ENCODE measurements around the gene REXO1. TPM values are rescaled to one million over a fixed set of nuclear protein-coding genes. Genes with fewer than 3 reads are reported as not detected.
"Not testable (repeated sequence)": the region's sequence is repeated elsewhere in the genome, so short reads cannot be mapped to it uniquely, and the experiment has no call there.

Gene REXO1, protein sequence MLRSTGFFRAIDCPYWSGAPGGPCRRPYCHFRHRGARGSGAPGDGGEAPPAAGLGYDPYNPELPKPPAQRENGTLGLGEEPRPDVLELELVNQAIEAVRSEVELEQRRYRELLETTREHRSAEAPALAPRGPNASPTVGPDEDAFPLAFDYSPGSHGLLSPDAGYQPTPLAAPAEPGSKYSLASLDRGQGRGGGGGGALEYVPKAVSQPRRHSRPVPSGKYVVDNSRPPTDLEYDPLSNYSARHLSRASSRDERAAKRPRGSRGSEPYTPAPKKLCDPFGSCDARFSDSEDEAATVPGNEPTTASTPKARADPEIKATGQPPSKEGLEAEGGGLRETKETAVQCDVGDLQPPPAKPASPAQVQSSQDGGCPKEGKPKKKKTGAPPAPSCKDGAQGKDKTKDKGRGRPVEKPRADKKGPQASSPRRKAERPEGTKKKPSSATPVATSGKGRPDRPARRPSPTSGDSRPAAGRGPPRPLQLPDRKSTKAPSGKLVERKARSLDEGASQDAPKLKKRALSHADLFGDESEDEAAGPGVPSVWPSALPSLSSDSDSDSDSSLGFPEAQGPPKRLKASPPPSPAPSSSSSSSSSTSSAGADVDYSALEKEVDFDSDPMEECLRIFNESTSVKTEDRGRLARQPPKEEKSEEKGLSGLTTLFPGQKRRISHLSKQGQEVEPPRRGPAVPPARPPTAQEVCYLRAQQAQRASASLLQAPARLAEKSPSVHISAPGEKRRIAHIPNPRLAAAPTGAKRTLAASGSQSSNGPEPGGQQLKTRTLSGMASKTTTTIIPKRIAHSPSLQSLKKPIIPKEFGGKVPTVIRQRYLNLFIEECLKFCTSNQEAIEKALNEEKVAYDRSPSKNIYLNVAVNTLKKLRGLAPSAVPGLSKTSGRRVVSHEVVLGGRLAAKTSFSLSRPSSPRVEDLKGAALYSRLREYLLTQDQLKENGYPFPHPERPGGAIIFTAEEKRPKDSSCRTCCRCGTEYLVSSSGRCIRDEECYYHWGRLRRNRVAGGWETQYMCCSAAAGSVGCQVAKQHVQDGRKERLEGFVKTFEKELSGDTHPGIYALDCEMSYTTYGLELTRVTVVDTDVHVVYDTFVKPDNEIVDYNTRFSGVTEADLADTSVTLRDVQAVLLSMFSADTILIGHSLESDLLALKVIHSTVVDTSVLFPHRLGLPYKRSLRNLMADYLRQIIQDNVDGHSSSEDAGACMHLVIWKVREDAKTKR
- total RNA-seq, result 10 to 100 TPM in 4 of 8 experiments, 1 to 10 TPM in 4; 6.3 to 20.9 (median 11.1) TPM

DNA sequence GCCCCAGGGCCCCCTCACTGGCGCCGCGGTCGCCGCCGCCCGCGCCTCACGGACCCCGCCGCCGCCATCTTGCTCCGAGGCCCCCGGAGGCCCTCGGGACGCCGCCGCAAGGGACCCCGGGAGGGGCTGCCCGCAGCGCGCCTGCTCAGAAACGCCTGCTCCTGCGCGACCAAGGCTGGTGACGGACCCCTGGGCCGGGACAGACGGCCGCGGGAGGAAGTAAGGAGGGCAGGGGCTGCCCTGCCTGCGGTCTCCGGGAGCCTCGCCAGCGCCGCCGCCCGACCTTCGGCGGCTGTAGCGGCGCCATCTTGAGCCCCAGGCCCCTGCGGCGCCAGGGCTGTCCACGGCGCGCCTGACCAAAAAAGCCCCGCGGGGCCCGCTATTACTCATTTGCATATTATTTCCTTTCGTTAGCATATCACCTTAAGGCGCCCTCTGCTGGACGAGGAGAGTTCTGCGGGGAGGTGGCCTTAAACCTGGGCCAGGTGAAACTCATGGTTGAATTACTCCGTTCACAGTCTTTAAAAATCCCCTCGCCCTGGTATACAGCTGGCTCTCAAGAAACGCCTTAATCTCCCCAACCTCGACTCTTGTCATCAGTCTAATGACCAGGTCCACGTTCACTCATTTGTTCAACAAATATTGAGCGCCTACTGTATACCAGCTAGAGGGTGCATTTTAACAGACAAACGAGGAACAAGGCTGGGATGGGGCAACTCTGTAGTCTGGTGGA, at the start of gene REXO1:
TSS of gene REXO1 (minus strand) at position 85 of the 733 bp plus-strand sequence. CDS start 125 bp downstream, outside the sequence.
- peak within 1 kb of the TSS; percentile 100 for H3K27ac ChIP-seq
- peak; percentile 16 to 78 (median 68) for ATAC-seq (replicated peaks in 6 of 8)
- in situ Hi-C loops (cut with MboI; ENCODE audit: low pct_unique_long_range_greater_than_20kb in 2 of 9, low sequenced_read_pairs in 9 of 9, unreplicated experiment in 9 of 9), result no loop called here
- 0 to 60% (median 4%) methylated on average over 1 to 19 of the region's 60 CpGs; no CpG with 5 or more reads in 1 of the 10 experiments for WGBS, 10 experiments
- peaks cover 16 to 28% of the 10 kb centered on the region in 2 donors for H3K4me1 ChIP-seq (replicated peaks in 1 of 2)
- peak within 1 kb of the TSS; percentile 69 to 98 (median 93) for H3K4me3 ChIP-seq

DNA sequence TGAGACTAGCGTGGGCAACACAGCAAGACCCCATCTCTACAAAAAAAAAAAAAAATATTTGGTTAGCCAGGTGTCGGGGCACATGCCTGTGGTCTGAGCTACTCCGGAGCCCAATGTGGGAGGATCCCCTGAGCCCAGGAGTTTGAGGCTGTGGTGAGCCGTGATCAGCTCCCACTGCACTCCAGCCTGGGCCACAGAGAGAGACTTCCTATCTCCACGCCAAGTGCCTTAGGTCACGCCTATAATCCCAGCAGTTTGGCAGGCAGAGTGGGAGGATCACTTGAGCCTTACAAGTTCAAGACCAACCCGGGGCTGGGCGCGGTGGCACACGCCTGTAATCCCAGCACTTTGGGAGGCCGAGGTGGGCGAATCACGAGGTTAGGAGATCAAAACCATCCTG, 48.2 kb upstream of the REXO1 start:
- WGBS, 10 experiments, result 60 to 100% (median 99%) methylated on average over 1 to 6 of the region's 13 CpGs; no CpG with 5 or more reads in 4 of the 10 experiments
- no peak for ATAC-seq (replicated peaks in 6 of 8)
- in situ Hi-C loops (cut with MboI; ENCODE audit: low pct_unique_long_range_greater_than_20kb in 2 of 9, low sequenced_read_pairs in 9 of 9, unreplicated experiment in 9 of 9), result no loop called here
- Histone ChIP-seq H3K27ac (no peak overlapping the region), H3K4me1 (replicated peaks in 1 of 2) (no peaks in the 10 kb centered on the region), H3K4me3 (no peak overlapping the region)

DNA sequence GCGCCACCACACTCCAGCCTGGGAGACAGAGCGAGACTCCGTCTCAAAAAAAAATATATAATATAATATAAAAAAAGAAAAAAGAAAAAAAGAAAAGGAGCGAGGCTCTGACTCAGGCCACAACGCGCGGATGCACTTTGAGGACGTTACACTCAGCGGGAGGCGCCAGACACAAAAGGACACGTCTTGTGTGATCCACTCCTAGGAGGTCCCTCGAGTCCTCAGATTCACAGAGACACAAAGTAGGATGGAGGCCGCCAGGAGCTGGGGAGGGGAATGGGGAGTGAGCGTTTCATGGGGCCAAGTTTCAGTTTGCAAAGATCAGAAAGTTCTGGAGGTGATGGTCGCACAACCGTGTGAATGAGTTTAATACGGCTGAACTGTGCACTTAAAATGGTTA, 45.5 kb upstream of the REXO1 start:
- no peak overlapping the region for H3K27ac ChIP-seq
- no peaks in the 10 kb centered on the region for H3K4me1 ChIP-seq (replicated peaks in 1 of 2)
- in situ Hi-C loops (cut with MboI; ENCODE audit: low pct_unique_long_range_greater_than_20kb in 2 of 9, low sequenced_read_pairs in 9 of 9, unreplicated experiment in 9 of 9), result no loop called here
- WGBS, 10 experiments, result 71 to 100% (median 91%) methylated on average over 1 to 11 of the region's 17 CpGs; no CpG with 5 or more reads in 4 of the 10 experiments
- no peak for ATAC-seq (replicated peaks in 6 of 8)
- no peak overlapping the region for H3K4me3 ChIP-seq

DNA sequence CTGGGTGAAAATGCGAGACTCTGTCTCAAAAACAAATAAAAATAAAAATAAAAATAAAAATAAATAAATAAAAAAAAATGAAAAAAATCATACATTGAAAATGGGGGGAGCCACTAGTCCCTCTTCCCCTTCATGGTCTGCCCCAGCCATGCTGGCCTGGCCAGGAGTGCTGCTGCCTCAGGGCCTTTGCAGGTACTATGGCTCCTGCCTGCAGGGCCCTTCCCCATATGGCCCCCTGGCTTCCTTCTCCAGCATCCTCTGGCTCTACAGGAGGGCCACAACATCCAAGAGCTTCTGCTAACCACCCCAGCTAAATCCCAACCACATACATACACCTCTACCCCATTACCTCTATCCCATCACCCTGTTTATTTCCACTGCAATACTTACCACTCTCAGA, 41.6 kb upstream of the REXO1 start:
- ATAC-seq (replicated peaks in 6 of 8), result no peak
- in situ Hi-C loops (cut with MboI; ENCODE audit: low pct_unique_long_range_greater_than_20kb in 2 of 9, low sequenced_read_pairs in 9 of 9, unreplicated experiment in 9 of 9), result no loop called here
- Histone ChIP-seq H3K4me3 (no peak overlapping the region), H3K4me1 (replicated peaks in 1 of 2) (peaks cover 7 to 9% of the 10 kb centered on the region in 2 donors), H3K27ac (no peak overlapping the region)
- WGBS, 10 experiments, result 80 to 100% (median 92%) methylated on average over 1 of the region's 1 CpG; no CpG with 5 or more reads in 5 of the 10 experiments

DNA sequence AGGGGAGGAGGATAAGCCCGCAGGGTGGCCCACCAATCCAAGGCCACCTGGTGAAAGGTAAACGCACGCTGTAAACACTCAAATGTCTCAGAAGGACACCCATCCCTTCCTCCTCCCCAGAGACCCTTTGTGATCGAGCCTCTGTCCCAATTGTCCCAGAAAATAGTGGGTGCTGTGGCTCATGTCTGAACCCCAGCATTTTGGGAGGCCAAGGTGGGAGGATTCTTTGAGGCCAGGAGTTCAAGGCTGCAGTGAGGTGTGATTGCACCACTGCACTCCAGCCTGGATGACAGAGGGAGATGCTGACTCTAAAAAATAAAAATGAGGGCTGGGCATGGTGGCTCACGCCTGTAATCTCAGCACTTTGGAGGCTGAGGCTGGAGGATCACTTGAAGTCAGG, 40.1 kb upstream of the REXO1 start:
- no peak for ATAC-seq (replicated peaks in 6 of 8)
- Histone ChIP-seq H3K4me1 (replicated peaks in 1 of 2) (peaks cover 16 to 20% of the 10 kb centered on the region in 2 donors), H3K27ac (no peak overlapping the region), H3K4me3 (no peak overlapping the region)
- 63 to 86% (median 72%) methylated on average over 1 to 3 of the region's 5 CpGs; no CpG with 5 or more reads in 6 of the 10 experiments for WGBS, 10 experiments
- in situ Hi-C loops (cut with MboI; ENCODE audit: low pct_unique_long_range_greater_than_20kb in 2 of 9, low sequenced_read_pairs in 9 of 9, unreplicated experiment in 9 of 9), result no loop called here

DNA sequence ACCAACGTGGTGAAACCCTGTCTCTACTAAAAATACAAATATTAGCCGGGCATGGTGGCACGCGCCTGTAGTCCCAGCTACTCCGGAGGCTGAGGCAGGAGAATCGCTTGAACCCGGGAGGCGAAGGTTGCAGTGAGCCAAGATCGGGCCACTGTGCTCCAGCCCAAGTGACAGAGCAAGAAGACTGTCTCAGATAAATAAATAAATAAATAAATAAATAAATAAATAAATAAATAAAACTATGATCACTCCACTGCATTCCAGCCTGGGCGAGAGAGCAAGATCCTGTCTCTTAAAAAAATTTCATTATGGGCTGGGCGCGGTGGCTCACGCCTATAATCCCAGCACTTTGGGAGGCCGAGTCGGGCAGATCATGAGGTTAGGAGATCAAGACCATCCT, 38.1 kb upstream of the REXO1 start:
- H3K4me3 ChIP-seq; H3K27ac ChIP-seq; ATAC-seq (replicated peaks in 6 of 8); in situ Hi-C loops (cut with MboI; ENCODE audit: low pct_unique_long_range_greater_than_20kb in 2 of 9, low sequenced_read_pairs in 9 of 9, unreplicated experiment in 9 of 9): not testable (repeated sequence)
- WGBS, 10 experiments, result 83 to 100% (median 97%) methylated on average over 1 to 11 of the region's 15 CpGs; no CpG with 5 or more reads in 1 of the 10 experiments
- peaks cover 32 to 35% of the 10 kb centered on the region in 2 donors for H3K4me1 ChIP-seq (replicated peaks in 1 of 2)

DNA sequence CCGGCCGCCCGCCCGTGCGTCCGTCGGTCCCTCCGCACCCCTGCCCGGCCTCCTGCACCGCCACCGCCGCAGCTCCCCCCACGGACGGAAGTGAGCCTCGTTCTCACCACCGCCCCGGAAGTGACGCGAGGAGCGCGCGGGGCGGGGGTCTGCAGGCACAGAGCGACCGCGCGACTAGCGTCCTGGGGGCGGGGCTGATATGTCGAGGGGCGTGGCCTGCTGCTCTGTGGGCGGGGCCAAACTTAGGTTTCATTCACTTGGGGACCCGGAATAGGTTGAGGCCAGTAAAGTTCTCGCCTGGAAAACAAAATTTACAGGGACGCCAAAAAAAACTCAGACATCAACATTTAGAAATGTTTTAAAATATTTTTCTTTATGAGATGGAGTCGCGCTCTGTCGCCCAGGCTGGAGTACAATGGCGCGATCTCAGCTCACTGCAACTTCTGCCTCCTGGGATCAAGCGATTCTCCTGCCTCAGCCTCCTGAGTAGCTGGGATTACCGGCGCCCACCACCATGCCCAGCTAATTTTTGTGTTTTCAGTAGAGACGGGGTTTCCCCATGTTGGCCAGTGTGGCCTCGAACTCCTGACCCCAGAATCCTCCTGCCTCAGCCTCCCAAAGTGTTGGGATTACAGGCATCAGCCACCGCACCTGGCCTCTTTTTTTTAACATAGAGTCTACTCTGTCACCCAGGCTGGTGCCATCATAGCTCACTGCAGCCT, 37.3 kb upstream of the REXO1 start, which contains the start of gene ABHD17A:
TSS of gene ABHD17A (minus strand) at position 99 of the 722 bp plus-strand sequence. CDS start 3,930 bp downstream, outside the sequence.
- Histone ChIP-seq H3K4me3 (peak within 1 kb of the TSS; percentile 62 to 97 (median 92)), H3K27ac (peak within 1 kb of the TSS; percentile 72 to 86), H3K4me1 (replicated peaks in 1 of 2) (peaks cover 32 to 35% of the 10 kb centered on the region in 2 donors)
- in situ Hi-C loops (cut with MboI; ENCODE audit: low pct_unique_long_range_greater_than_20kb in 2 of 9, low sequenced_read_pairs in 9 of 9, unreplicated experiment in 9 of 9), result not testable (repeated sequence)
- WGBS, 10 experiments, result 40 to 100% (median 84%) methylated on average over 1 to 6 of the region's 46 CpGs; no CpG with 5 or more reads in 2 of the 10 experiments
- ATAC-seq (replicated peaks in 6 of 8), result peak; percentile 89 to 97 (median 92)

DNA sequence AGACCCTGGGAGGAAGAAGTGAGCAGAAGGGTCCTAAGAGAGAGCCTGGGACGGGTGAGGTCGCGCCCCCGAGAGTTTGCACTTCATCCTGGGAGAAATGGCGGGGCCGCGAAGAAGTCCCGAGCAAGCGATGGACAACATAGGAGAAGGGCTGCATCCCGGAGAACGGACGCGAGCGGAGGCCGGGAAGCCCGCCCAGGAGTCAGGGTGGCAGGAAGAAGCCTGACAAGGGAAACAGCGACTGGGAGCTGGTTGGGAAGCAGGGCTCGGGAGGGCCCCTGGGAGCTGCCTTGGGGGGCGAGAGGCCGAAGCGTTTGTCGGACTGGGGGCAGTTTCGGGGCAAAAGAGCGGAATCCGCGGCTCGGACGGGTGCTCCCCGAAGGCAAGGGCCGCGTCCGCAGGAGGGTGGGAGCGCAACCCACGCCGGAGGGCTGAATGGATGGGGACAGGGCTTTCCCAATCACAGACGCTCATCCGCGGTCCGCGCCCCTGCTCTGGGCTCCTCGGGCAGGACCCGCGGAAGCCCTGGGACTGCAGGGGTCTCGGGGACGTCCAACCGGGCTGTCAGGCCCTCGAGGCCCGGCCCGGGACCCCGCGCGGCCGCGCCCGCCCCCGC, 36.5 kb upstream of the REXO1 start:
- 0 to 10% (median 0%) methylated on average over 1 to 13 of the region's 56 CpGs; no CpG with 5 or more reads in 7 of the 10 experiments for WGBS, 10 experiments
- peak overlapping the region; percentile 62 to 97 (median 92) for H3K4me3 ChIP-seq
- ATAC-seq (replicated peaks in 6 of 8), result peak in 7 of 8 experiments; percentile 45 to 68 (median 50)
- in situ Hi-C loops (cut with MboI; ENCODE audit: low pct_unique_long_range_greater_than_20kb in 2 of 9, low sequenced_read_pairs in 9 of 9, unreplicated experiment in 9 of 9), result no loop called here
- peaks cover 32 to 35% of the 10 kb centered on the region in 2 donors for H3K4me1 ChIP-seq (replicated peaks in 1 of 2)
- peak overlapping the region; percentile 72 to 86 for H3K27ac ChIP-seq

DNA sequence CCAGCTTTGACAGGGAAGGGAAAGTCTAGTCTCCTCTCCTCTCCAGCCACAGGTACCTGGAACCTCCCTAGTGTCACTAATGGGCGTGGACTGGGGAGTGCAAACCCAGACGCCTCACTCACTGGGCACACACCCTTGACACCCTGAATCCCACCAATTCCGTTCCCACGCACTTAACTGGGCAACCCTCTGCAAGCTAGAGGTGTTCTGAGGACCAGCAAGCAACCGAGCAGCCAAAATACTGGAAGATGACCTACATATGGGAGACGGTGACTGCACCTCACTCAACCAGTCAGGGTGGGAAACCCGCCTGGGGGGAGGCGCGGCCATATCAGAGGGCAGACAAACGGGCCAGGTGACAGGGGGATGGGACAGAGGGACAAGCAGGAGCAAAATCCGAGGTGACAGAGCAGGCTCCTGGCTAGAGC, 36.0 kb upstream of the REXO1 start:
- in situ Hi-C loops (cut with MboI; ENCODE audit: low pct_unique_long_range_greater_than_20kb in 2 of 9, low sequenced_read_pairs in 9 of 9, unreplicated experiment in 9 of 9), result no loop called here
- ATAC-seq (replicated peaks in 6 of 8), result peak in 1 of 8 experiments; percentile 3
- 0 to 13% (median 0%) methylated on average over 1 to 3 of the region's 11 CpGs; no CpG with 5 or more reads in 5 of the 10 experiments for WGBS, 10 experiments
- Histone ChIP-seq H3K4me1 (replicated peaks in 1 of 2) (peaks cover 32 to 35% of the 10 kb centered on the region in 2 donors), H3K27ac (peak overlapping the region in 1 of 2 donors; percentile 86), H3K4me3 (peak overlapping the region; percentile 62 to 97 (median 92))

DNA sequence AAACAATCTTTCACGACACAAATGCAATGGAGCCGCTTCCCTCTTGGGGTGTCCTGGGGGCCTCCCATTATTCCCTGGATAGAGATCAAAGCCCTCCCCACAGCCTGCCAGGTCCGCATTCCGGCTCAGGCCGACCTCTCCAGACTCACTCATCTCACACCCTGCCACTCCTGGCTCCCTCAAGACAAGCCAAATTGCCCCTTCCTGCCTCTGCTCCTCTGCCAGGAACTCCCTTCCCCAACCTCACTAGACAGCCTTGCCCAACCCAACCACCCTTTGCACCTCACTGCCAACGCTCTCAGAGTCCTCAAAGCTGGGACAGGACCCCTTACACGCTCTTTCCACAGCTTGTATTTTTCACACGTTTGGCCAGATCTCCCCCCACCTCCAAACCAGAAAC, 35.5 kb upstream of the REXO1 start:
- no peak for ATAC-seq (replicated peaks in 6 of 8)
- peak overlapping the region; percentile 62 to 97 (median 92) for H3K4me3 ChIP-seq
- in situ Hi-C loops (cut with MboI; ENCODE audit: low pct_unique_long_range_greater_than_20kb in 2 of 9, low sequenced_read_pairs in 9 of 9, unreplicated experiment in 9 of 9), result no loop called here
- H3K4me1 ChIP-seq (replicated peaks in 1 of 2), result peaks cover 32 to 35% of the 10 kb centered on the region in 2 donors
- 0 to 71% (median 31%) methylated on average over 1 to 6 of the region's 8 CpGs; no CpG with 5 or more reads in 2 of the 10 experiments for WGBS, 10 experiments
- H3K27ac ChIP-seq, result no peak overlapping the region

Measured in motor neuron (in vitro differentiated cells).